NCI-H2227 (cell line): ENCODE measurements around the gene RGS14.

Source experiments
- DNase-seq: peaks from one replicate; lab custom pipeline; 2025; ENCODE audit not compliant: unreplicated experiment; lab: John Stamatoyannopoulos, UW

The RGS14 gene

GRCh38 chr5:177357459-177358351 is at the start of gene RGS14:
RGS14 (plus strand) TSS chr5:177357924; CDS start chr5:177358025, 101 bp downstream.
- DNase-seq, result peak; percentile 60

GRCh38 chr5:177308740-177309139 is 49.0 kb upstream of the RGS14 start:
- DNase-seq, result no peak

GRCh38 chr5:177309351-177310191 is 48.2 kb upstream of the RGS14 start:
- peak; percentile 70 for DNase-seq

- no peak for DNase-seq
Measured at GRCh38 chr5:177310332-177310731, 47.4 kb upstream of the RGS14 start.

- peak; percentile 34 for DNase-seq
Measured at GRCh38 chr5:177310757-177311391, 46.9 kb upstream of the RGS14 start.

GRCh38 chr5:177311392-177311722 is 46.4 kb upstream of the RGS14 start:
- no peak for DNase-seq

- DNase-seq, result peak; percentile 96
Measured at GRCh38 chr5:177311723-177312648, 45.7 kb upstream of the RGS14 start, which contains the start of gene MXD3. MXD3 (minus strand) TSS chr5:177311898; CDS start chr5:177311830, 68 bp downstream.

GRCh38 chr5:177312649-177313181 is 45.0 kb upstream of the RGS14 start:
- peak; percentile 45 for DNase-seq

- DNase-seq, result no peak
Measured at GRCh38 chr5:177313561-177314259, 44.0 kb upstream of the RGS14 start.

GRCh38 chr5:177314376-177315342 is 43.1 kb upstream of the RGS14 start:
- no peak for DNase-seq

- DNase-seq, result no peak
Measured at GRCh38 chr5:177315411-177315810, 42.3 kb upstream of the RGS14 start.

GRCh38 chr5:177316005-177316404 is 41.7 kb upstream of the RGS14 start:
- no peak for DNase-seq

GRCh38 chr5:177317959-177318377 is 39.8 kb upstream of the RGS14 start:
- DNase-seq, result peak; percentile 49

- DNase-seq, result no peak
Measured at GRCh38 chr5:177319913-177320588, 37.7 kb upstream of the RGS14 start.

- no peak for DNase-seq
Measured at GRCh38 chr5:177320879-177321278, 36.8 kb upstream of the RGS14 start.

GRCh38 chr5:177325868-177326381 is 31.8 kb upstream of the RGS14 start:
- no peak for DNase-seq
